Measurements from ENCODE around the gene FTSJ1. TPM values are rescaled to one million over a fixed set of nuclear protein-coding genes. Genes with fewer than 3 reads are reported as not detected.

The FTSJ1 gene
- total and polyA plus RNA-seq, 2 of the 4 experiments (the other 2 are of a cell fraction), result 50.8 to 59.9 TPM

DNA sequence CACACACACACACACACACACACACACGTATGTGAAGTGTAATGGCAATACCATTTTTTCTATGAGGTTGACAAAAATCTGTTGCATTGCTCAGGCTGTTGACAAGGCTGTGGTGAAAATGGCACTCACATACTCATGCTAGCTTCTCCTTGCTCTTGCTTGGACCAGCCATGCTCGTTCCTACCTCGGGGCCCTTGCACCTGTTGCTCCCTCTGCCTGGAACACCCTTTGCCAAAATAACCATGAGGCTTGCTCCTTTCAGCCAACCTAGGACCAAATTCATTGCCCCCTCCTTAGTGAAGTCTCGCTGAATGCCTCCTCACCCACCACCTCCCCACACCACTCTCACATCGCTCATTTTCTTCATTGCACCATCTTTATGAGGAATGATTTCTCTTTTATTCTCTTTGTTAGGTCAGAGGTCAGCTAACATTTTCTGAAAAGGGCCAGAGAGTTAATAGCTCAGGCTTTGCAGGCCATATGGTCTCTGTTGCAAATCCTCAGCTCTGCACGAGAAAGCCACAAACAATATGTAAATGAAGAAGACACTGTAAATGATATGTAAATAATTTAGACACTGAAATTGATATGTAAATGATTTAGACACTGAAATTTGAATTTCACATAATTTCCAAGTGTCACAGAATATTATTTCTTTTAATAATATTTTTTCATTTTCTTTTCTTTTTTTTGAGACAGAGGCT, 19.2 kb upstream of the FTSJ1 start:
- no TSS peak for BruUV-seq (replicated peaks)
- Histone ChIP-seq H4K91ac (ENCODE audit: insufficient read depth, low read depth, low read length) (no peak overlapping the region), H3K23ac (ENCODE audit: low read depth, low read length) (no peak overlapping the region), H3K4me1 (ENCODE audit: control insufficient read depth, insufficient read depth, low read length) (no peaks in the 10 kb centered on the region), H2BK20ac (ENCODE audit: low read depth, low read length) (no peak overlapping the region), H3K79me1 (ENCODE audit: low read depth in 1 of 2, low read length in 2 of 2) (no peaks in the 10 kb centered on the region), H2AFZ (replicated peaks; ENCODE audit: low read length, poor library complexity) (no peak overlapping the region), H3K18ac (ENCODE audit: low read depth, low read length) (no peak overlapping the region), H3K4ac (ENCODE audit: low read depth, low read length) (no peak overlapping the region), H2AK5ac (ENCODE audit: low read depth, low read length) (no peak overlapping the region), H3K27ac (ENCODE audit: insufficient read depth, low read length) (no peak overlapping the region), H3K9ac (ENCODE audit: low read depth, low read length) (no peak overlapping the region), H3K14ac (replicated peaks; ENCODE audit: low read depth, low read length) (no peak overlapping the region), H2BK5ac (ENCODE audit: low read depth, low read length, poor library complexity, severe bottlenecking) (no peak overlapping the region), H4K5ac (ENCODE audit: low read depth, low read length) (no peak overlapping the region), H3K9me3 (ENCODE audit: control insufficient read depth, insufficient read depth, low read length) (peaks cover 2% of the 10 kb centered on the region; the same call in 1 of the 2 replicates), H2AK9ac (replicated peaks; ENCODE audit: low read depth, low read length, poor library complexity) (no peak overlapping the region), H4K20me1 (ENCODE audit: insufficient read depth, low read length) (no peaks in the 10 kb centered on the region), H4K8ac (ENCODE audit: low read depth in 2 of 2, low read length in 2 of 2) (no peak overlapping the region), H3K36me3 (ENCODE audit: control insufficient read depth, insufficient read depth, low read length) (no peaks in the 10 kb centered on the region), H2BK120ac (ENCODE audit: low read depth, low read length) (no peak overlapping the region), H3K4me3 (ENCODE audit: insufficient read depth, low read depth, low read length) (no peak overlapping the region), H3K9me1 (ENCODE audit: insufficient read depth, low read length) (no peaks in the 10 kb centered on the region), H3K4me2 (ENCODE audit: low read depth, low read length) (no peak overlapping the region), H2BK15ac (ENCODE audit: low read depth, low read length) (no peak overlapping the region), H3K27me3 (ENCODE audit: control insufficient read depth, insufficient read depth, low read length) (peaks cover under 1% of the 10 kb centered on the region), H3K56ac (ENCODE audit: extremely low read depth, insufficient read depth, low read length) (no peak overlapping the region)
- ATAC-seq (ENCODE audit: low read depth), result no peak
- TF ChIP-seq MXI1 (IDR thresholded peaks at IDR 0.05; ENCODE audit: borderline replicate concordance, low read depth, low read length) (no peak), RFX5 (IDR thresholded peaks at IDR 0.05; ENCODE audit: low read depth, low read length) (no peak), FOS (IDR thresholded peaks at IDR 0.05; ENCODE audit: low read depth, low read length) (no peak), CHD1 (IDR thresholded peaks at IDR 0.05; ENCODE audit: low read depth, low read length) (no peak), BHLHE40 (IDR thresholded peaks at IDR 0.05; ENCODE audit: low read depth, low read length) (no peak), RAD21 (IDR thresholded peaks at IDR 0.05; ENCODE audit: low read length) (no peak), POLR2A (IDR thresholded peaks at IDR 0.05; ENCODE audit: low read depth, low read length) (no peak), MAFK (IDR thresholded peaks at IDR 0.05; ENCODE audit: low read depth, low read length) (no peak), CEBPB (IDR thresholded peaks at IDR 0.05; ENCODE audit: low read depth, low read length) (no peak)
- TF ChIP-seq, protein P1, sequence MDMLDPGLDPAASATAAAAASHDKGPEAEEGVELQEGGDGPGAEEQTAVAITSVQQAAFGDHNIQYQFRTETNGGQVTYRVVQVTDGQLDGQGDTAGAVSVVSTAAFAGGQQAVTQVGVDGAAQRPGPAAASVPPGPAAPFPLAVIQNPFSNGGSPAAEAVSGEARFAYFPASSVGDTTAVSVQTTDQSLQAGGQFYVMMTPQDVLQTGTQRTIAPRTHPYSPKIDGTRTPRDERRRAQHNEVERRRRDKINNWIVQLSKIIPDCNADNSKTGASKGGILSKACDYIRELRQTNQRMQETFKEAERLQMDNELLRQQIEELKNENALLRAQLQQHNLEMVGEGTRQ (IDR thresholded peaks at IDR 0.05; ENCODE audit: low read depth, low read length), result no peak
- TF ChIP-seq, protein P2, sequence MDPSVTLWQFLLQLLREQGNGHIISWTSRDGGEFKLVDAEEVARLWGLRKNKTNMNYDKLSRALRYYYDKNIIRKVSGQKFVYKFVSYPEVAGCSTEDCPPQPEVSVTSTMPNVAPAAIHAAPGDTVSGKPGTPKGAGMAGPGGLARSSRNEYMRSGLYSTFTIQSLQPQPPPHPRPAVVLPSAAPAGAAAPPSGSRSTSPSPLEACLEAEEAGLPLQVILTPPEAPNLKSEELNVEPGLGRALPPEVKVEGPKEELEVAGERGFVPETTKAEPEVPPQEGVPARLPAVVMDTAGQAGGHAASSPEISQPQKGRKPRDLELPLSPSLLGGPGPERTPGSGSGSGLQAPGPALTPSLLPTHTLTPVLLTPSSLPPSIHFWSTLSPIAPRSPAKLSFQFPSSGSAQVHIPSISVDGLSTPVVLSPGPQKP (IDR thresholded peaks at IDR 0.05; ENCODE audit: borderline replicate concordance, low read depth, low read length), result no peak
- TF ChIP-seq, protein P3, sequence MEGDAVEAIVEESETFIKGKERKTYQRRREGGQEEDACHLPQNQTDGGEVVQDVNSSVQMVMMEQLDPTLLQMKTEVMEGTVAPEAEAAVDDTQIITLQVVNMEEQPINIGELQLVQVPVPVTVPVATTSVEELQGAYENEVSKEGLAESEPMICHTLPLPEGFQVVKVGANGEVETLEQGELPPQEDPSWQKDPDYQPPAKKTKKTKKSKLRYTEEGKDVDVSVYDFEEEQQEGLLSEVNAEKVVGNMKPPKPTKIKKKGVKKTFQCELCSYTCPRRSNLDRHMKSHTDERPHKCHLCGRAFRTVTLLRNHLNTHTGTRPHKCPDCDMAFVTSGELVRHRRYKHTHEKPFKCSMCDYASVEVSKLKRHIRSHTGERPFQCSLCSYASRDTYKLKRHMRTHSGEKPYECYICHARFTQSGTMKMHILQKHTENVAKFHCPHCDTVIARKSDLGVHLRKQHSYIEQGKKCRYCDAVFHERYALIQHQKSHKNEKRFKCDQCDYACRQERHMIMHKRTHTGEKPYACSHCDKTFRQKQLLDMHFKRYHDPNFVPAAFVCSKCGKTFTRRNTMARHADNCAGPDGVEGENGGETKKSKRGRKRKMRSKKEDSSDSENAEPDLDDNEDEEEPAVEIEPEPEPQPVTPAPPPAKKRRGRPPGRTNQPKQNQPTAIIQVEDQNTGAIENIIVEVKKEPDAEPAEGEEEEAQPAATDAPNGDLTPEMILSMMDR (conservative IDR thresholded peaks at IDR 0.05; ENCODE audit: low read depth, low read length), result no peak
- intact Hi-C loops (cut with micrococcal nuclease) (no loop called here), dilution Hi-C loops (cut with HindIII; ENCODE audit: low sequenced_read_pairs, unreplicated experiment) (no loop called here), in situ Hi-C loops (cut with MboI; ENCODE audit: low sequenced_read_pairs) (no loop called here)
- ChIA-PET CTCF (interaction anchor here (0.7 kb wide), 2 partner anchors 37 to 436 kb away, joined by 4 read pairs; no protein-coding TSS in a partner anchor), POLR2A (ENCODE audit: unreplicated experiment) (no interaction called here)
- no peak for DNase-seq
- 80% methylated on average over 1 of the region's 6 CpGs; no CpG with 5 or more reads in 1 of the 2 experiments for WGBS, 2 experiments (ENCODE audit: extremely low coverage in 2 of 2, insufficient read length in 1 of 2)
